DMS53 treated with DMSO at 0.1 percent for 48 hours (cell line): ENCODE measurements around the gene SLC22A17.

Experiments
- DNase-seq: peaks from one replicate; lab custom pipeline; 2025; ENCODE audit not compliant: unreplicated experiment; lab: John Stamatoyannopoulos, UW

Gene SLC22A17

GRCh38 chr14:23308721-23309445 is 43.8 kb downstream of the SLC22A17 start:
- no peak for DNase-seq

- no peak for DNase-seq
Measured at GRCh38 chr14:23307687-23308644, 44.7 kb downstream of the SLC22A17 start.

- DNase-seq, result no peak
Measured at GRCh38 chr14:23307146-23307530, 45.5 kb downstream of the SLC22A17 start.

GRCh38 chr14:23306412-23307145 is 46.1 kb downstream of the SLC22A17 start, which contains the start of gene BCL2L2:
Gene BCL2L2, plus strand, starts transcription at chr14:23306833. Its CDS starts 935 bp downstream, at chr14:23307768.
- DNase-seq, result peak; percentile 64

- peak; percentile 46 for DNase-seq
Measured at GRCh38 chr14:23302290-23303225, 50.1 kb downstream of the SLC22A17 start, which contains the start of gene PPP1R3E. Gene PPP1R3E, minus strand, starts transcription at chr14:23302859. Its CDS starts 283 bp downstream, at chr14:23302576.

GRCh38 chr14:23301969-23302289 is 50.8 kb downstream of the SLC22A17 start:
- no peak for DNase-seq

GRCh38 chr14:23301288-23301968 is 51.3 kb downstream of the SLC22A17 start:
- DNase-seq, result peak; percentile 97

- DNase-seq, result no peak
Measured at GRCh38 chr14:23300687-23301223, 51.9 kb downstream of the SLC22A17 start.

- no peak for DNase-seq
Measured at GRCh38 chr14:23299986-23300686, 52.6 kb downstream of the SLC22A17 start.

- DNase-seq, result no peak
Measured at GRCh38 chr14:23299211-23299957, 53.3 kb downstream of the SLC22A17 start.

- no peak for DNase-seq
Measured at GRCh38 chr14:23297611-23298277, 54.9 kb downstream of the SLC22A17 start.

- DNase-seq, result no peak
Measured at GRCh38 chr14:23297096-23297495, 55.6 kb downstream of the SLC22A17 start.
